ENCODE results near the gene FEZ2.

DNA sequence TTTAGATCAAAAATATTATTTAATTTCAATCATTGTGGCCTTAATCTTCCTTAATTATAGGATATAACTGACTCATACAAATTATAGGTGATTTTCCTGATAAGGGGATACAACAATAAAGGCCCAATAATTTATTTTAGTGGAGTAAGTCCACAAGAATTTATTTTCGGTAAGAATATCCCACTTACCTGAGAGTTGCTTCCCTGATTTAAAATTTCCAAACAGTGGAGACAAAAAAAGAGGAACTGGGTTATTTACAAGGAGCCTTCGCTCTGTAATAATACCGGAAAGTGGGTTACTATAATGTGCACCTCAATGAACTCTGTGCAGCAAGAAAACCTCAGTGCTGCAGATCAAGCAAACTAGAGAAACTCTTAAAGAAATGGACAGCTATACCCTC lies 42.2 kb downstream of the FEZ2 start:
- TF ChIP-seq SMAD3 (CRISPR knock-in tag; IDR thresholded peaks at IDR 0.05; ENCODE audit: borderline replicate concordance): no peak
- TF ChIP-seq, protein P1, sequence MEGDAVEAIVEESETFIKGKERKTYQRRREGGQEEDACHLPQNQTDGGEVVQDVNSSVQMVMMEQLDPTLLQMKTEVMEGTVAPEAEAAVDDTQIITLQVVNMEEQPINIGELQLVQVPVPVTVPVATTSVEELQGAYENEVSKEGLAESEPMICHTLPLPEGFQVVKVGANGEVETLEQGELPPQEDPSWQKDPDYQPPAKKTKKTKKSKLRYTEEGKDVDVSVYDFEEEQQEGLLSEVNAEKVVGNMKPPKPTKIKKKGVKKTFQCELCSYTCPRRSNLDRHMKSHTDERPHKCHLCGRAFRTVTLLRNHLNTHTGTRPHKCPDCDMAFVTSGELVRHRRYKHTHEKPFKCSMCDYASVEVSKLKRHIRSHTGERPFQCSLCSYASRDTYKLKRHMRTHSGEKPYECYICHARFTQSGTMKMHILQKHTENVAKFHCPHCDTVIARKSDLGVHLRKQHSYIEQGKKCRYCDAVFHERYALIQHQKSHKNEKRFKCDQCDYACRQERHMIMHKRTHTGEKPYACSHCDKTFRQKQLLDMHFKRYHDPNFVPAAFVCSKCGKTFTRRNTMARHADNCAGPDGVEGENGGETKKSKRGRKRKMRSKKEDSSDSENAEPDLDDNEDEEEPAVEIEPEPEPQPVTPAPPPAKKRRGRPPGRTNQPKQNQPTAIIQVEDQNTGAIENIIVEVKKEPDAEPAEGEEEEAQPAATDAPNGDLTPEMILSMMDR (IDR thresholded peaks at IDR 0.05): no peak
- TF ChIP-seq IRF2 (CRISPR knock-in tag; IDR thresholded peaks at IDR 0.05; ENCODE audit: borderline replicate concordance, low read depth): no peak

All from WTC11 (cell line).